ENCODE measurements around the gene PARD3. TPM values are rescaled to one million over a fixed set of nuclear protein-coding genes. Genes with fewer than 3 reads are reported as not detected.

Gene PARD3
- total RNA-seq, 1 experiment from 2014 or later = 46.3 TPM

- CTCF ChIA-PET = no interaction called here
- Histone ChIP-seq H2AFZ (ENCODE audit: low read depth, low read length, poor library complexity, severe bottlenecking) (no peak overlapping the region), H3K36me3 (ENCODE audit: control insufficient read depth in 1 of 2, insufficient read depth in 2 of 2, low read length in 2 of 2) (no peaks in the 10 kb centered on the region), H3K27ac (ENCODE audit: low read depth, low read length) (no peak overlapping the region), H3K79me2 (ENCODE audit: insufficient read depth, low read length) (peaks cover 53% of the 10 kb centered on the region), H3K4me1 (ENCODE audit: control insufficient read depth in 1 of 2, insufficient read depth in 2 of 2, low read length in 2 of 2) (peaks cover 47 to 50% of the 10 kb centered on the region in 2 experiments), H3K9me3 (ENCODE audit: control insufficient read depth in 1 of 2, insufficient read depth in 1 of 2, low read depth in 1 of 2, low read length in 2 of 2) (no peaks in the 10 kb centered on the region), H3K4me3 (replicated peaks in 1 of 2; ENCODE audit: low read depth in 1 of 2, low read length in 2 of 2) (no peak overlapping the region), H3K27me3 (ENCODE audit: insufficient read depth, low read length) (no peaks in the 10 kb centered on the region), H3K9me2 (ENCODE audit: insufficient read depth) (no peaks in the 10 kb centered on the region), H3K4me2 (ENCODE audit: low read length) (no peak overlapping the region), H4K20me1 (ENCODE audit: insufficient read depth) (no peaks in the 10 kb centered on the region), H3K9ac (ENCODE audit: low read length) (no peak overlapping the region)
- TF ChIP-seq CEBPB (IDR thresholded peaks at IDR 0.05; ENCODE audit: low read depth) = no peak
- TF ChIP-seq CBX3 (IDR thresholded peaks at IDR 0.05; ENCODE audit: low read depth) = no peak
- no peak for TF ChIP-seq EGR1 (IDR thresholded peaks at IDR 0.05; ENCODE audit: low read depth)
- no peak for TF ChIP-seq SRF (IDR thresholded peaks at IDR 0.05; ENCODE audit: low read depth)
- TF ChIP-seq TCF7L2 (IDR thresholded peaks at IDR 0.05; ENCODE audit: borderline replicate concordance, extremely low read depth, insufficient read depth, insufficient read length) = no peak
- no peak for TF ChIP-seq JUND (IDR thresholded peaks at IDR 0.05)
- TF ChIP-seq YY1 (IDR thresholded peaks at IDR 0.05; ENCODE audit: extremely low read depth, insufficient replicate concordance, low read depth, low read length) = no peak
- TF ChIP-seq EZH2 (IDR thresholded peaks at IDR 0.05) = no peak
- no peak for TF ChIP-seq EZH2phosphoT487 (IDR thresholded peaks at IDR 0.05; ENCODE audit: borderline replicate concordance)
- TF ChIP-seq ZNF274 (IDR thresholded peaks at IDR 0.05; ENCODE audit: low read depth, low read length) = no peak
- no peak for TF ChIP-seq ZBTB33 (IDR thresholded peaks at IDR 0.05; ENCODE audit: extremely low read depth, insufficient replicate concordance, low read length)
- no peak for TF ChIP-seq CTCF (IDR thresholded peaks at IDR 0.05 in 2 of 3, conservative IDR thresholded peaks at IDR 0.05 in 1 of 3; ENCODE audit: borderline replicate concordance in 1 of 3, insufficient read depth in 1 of 3, low read depth in 2 of 3, low read length in 2 of 3)
- no peak for TF ChIP-seq ELF1 (IDR thresholded peaks at IDR 0.05; ENCODE audit: borderline replicate concordance, low read depth)
- no peak for TF ChIP-seq ZFX (IDR thresholded peaks at IDR 0.05)
- TF ChIP-seq POLR2AphosphoS5 (IDR thresholded peaks at IDR 0.05; ENCODE audit: low read depth, low read length) = no peak
- BruUV-seq (replicated peaks) = no TSS peak
- DNase-seq (ENCODE audit: low read depth, low spot score) = no peak
- no peak for ATAC-seq
- POLR2A ChIA-PET = interaction anchor here (0.7 kb wide), 1 partner anchor 32 kb away, joined by 4 read pairs; no protein-coding TSS in a partner anchor
- intact Hi-C loops (cut with micrococcal nuclease) = no loop called here
- RAD21 ChIA-PET (ENCODE audit: low non-redundant PET in 1 of 2, low total read pairs in 2 of 2, uncharacterized antibody in 2 of 2, unreplicated experiment in 2 of 2) = no interaction called here
Measured at GRCh38 chr10:34715511-34716187, 99.4 kb downstream of the PARD3 start.

Data from HCT116 (cell line).